G401 (cell line): ENCODE measurements around the gene PSMD13. TPM values are rescaled to one million over a fixed set of nuclear protein-coding genes. Genes with fewer than 3 reads are reported as not detected.
A peak's percentile ranks its signal among the peaks of the same experiment; 100 is the strongest.
"Not testable (repeated sequence)": the region's sequence is repeated elsewhere in the genome, so short reads cannot be mapped to it uniquely, and the experiment has no call there.

ENCODE experiments used
- DNase-seq: peaks from one replicate; pipeline ENCODE4 v3.0.0-alpha.2; 2015; ENCODE audit warnings: low spot score
- in situ Hi-C: cut with HindIII; loops from 2 replicates; pipeline ENCODE4 v1.10.0; 2016; ENCODE audit warnings: low sequenced_read_pairs, mixed read lengths
- total RNA-seq: library from RNA; depleted of rRNA; stranded (reverse); fragments of >200 nt; shearing (Covaris generic); gene quantifications from 2 replicates; pipeline ENCODE4 v1.2.3, GENCODE V29; 2014; rRNA removed

Gene PSMD13
- total RNA-seq: 175 and 208 TPM in 2 replicates

DNA sequence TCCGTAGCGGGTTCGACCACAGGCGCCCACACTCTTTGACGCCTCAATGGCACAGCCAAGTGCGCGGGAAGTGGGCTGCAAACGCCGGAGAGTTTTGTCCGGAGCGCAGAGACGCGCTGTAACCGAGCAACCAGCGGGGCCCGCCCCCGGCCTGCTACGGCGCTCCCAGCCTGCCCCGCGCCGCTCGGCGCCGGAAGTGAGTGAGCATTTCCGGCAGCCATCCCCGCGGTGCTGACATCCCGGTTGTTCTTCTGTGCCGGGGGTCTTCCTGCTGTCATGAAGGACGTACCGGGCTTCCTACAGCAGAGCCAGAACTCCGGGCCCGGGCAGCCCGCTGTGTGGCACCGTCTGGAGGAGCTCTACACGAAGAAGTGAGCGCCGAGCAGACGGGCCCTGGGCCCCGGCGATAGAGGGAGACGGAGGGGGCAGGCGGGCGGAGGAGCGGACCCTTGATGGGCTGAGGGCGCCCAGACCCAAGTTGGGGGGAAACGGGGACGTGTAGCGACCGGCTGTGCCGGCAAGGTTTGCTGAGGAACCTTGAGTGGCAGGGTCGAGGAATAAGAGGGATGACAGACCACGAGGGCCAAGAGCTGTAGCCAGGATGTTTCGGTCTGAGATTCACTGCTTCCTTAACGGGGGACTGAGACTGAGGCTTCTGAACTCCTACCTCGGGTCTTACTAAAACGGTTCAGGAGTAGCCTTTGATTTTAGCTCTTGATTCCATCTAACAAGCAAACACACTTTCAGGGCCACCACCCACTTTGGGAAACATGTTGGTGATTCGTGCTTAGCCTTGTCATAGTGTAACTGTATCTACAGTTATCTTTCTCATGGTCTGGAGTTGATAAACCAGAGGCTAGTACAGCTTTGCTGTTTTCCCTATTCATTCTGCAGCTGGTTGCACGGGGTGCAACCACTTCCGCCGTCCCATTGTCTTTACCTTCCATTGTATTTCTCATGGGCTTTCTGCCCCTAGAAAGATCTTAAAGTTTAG, at the start of gene PSMD13:
Gene PSMD13, plus strand, starts transcription at position 203 of the 994 bp plus-strand sequence. Its CDS starts 74 bp downstream, at position 277.
- peak; percentile 81 for DNase-seq
- in situ Hi-C loops: no loop called here

GRCh38 chr11:189200-189783, 47.5 kb upstream of the PSMD13 start:
- in situ Hi-C loops: not testable (repeated sequence)

DNA sequence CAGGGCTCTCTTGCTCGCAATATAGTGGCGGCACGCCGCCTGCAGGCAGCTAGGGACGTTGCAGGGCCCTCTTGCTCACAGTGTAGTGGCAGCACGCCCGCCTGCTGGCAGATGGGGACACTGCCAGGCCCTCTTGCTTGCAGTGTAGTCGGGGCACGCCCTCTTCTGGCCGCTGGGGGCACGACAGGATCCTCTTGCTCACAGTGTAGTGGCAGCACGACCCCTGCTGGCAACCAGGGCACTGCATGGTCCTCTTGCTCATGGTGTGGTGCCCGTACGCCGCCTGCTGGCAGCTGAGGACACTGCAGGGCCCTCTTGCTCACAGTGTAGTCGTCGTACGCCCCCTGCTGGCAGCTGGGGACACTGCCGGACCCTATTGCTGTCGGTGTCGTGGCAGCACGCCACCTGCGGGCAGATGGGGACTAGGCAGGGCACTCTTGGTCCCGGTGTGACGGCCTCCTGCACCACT, 46.9 kb upstream of the PSMD13 start:
- DNase-seq, in situ Hi-C loops: not testable (repeated sequence)

More at GRCh38 chr11:189200-189783, 47.5 kb upstream of the PSMD13 start:
- peak; percentile 52 for DNase-seq

- in situ Hi-C loops, DNase-seq: not testable (repeated sequence)
These were observed 46.2 kb upstream of the PSMD13 start for GRCh38 chr11:190546-190945.

- in situ Hi-C loops, DNase-seq: not testable (repeated sequence)
These were observed 45.0 kb upstream of the PSMD13 start for GRCh38 chr11:191490-192478.

DNA sequence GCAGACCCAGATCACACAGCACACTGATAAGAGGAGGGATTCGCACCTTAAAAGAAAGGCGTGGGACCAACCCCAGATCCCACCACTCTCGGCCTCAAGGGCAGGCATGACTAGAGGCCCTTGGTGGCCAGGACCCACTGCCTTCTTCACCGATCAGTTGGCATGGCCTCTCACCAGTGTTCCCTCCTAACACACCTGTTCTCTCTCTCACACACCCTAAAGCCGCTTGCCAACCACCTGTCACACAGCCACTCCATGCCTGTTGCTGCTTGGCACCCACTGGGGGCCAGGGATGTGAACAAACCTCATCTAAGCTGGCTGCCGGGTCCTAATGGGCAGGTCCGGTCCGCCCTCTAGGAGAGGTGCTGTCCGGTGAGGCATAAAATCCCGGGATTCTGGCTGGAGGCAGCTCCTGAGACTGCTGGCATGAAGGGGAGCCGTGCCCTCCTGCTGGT, 44.1 kb upstream of the PSMD13 start, which contains the start of gene SCGB1C1:
Gene SCGB1C1, plus strand, starts transcription at position 405 of the 455 bp plus-strand sequence. Its CDS starts 22 bp downstream, at position 427.
- in situ Hi-C loops: not testable (repeated sequence)

GRCh38 chr11:193481-193880, 43.3 kb upstream of the PSMD13 start:
- DNase-seq, in situ Hi-C loops: not testable (repeated sequence)

More for the DNA sequence above, 44.1 kb upstream of the PSMD13 start, which contains the start of gene SCGB1C1:
- DNase-seq: not testable (repeated sequence)

DNA sequence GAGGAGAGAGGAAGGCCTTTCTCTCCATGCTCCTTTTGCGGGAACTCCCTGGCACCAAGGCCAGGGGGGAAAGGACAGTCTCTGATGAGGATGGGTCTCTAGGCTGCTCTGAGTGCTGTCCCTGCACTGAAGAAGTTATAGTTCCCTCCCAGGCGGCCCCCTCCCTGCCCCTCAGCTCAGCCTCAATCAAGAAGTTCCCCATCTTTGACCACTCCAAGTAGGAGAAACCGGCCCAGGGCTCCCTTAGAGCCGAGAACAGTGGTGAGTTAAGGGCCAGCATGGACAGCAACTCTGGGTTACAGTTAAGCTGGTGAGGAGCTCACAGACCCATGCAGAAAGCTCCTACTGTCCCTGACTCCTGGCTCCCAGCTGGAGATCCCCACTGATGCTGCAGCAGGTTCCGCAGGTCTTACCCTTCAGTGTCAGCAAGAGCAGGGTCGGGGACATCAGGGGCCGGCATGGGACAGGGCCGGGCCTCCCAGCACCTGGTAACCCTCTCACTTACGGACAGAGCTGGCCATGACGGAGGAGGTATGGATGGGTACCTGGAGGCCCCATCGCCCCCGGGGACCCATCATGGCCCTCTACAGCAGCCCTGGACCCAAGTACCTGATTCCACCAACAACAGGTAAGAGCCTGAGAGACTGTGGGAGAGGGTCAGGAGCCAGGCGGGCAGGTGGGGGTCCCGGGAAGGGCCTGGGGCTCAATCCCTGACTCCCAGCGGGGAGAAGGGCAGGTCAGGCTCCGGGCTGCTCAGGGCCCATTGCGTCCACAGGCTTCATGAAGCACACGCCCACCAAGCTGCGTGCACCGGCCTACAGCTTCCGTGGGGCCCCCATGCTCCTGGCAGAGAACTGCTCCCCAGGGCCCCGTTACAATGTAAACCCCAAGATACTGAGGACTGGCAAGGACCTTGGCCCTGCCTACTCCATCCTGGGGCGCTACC, 39.7 kb upstream of the PSMD13 start:
- in situ Hi-C loops: no loop called here

DNA sequence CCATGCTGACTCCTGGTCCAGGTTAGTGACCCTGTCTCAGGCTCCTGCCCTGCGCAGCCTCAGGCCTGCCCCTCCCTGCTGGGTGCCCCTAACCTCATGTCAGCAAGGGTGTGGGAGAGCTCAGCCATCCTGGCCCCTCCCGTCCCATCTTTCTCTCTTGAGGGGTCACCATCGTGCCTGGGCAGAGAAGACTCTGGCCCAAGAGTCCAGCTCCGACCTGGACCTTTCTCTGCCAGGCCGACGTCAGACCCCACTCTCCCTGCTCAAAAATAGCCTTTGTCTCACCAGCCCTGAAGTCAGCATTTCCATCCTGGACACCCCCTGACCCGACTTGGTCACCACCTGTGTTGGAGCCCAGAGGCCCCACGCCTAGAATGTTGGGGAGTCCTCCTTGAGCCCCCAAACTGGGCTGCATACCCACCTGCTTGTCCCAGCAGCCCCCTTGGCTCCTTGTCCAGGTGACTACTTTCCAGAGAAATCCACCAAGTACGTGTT, 39.0 kb upstream of the PSMD13 start:
- DNase-seq: no peak
- in situ Hi-C loops: no loop called here

More for the DNA sequence above, 39.7 kb upstream of the PSMD13 start:
- no peak for DNase-seq

GRCh38 chr11:198236-198806, 38.5 kb upstream of the PSMD13 start:
- in situ Hi-C loops: no loop called here
- no peak for DNase-seq

DNA sequence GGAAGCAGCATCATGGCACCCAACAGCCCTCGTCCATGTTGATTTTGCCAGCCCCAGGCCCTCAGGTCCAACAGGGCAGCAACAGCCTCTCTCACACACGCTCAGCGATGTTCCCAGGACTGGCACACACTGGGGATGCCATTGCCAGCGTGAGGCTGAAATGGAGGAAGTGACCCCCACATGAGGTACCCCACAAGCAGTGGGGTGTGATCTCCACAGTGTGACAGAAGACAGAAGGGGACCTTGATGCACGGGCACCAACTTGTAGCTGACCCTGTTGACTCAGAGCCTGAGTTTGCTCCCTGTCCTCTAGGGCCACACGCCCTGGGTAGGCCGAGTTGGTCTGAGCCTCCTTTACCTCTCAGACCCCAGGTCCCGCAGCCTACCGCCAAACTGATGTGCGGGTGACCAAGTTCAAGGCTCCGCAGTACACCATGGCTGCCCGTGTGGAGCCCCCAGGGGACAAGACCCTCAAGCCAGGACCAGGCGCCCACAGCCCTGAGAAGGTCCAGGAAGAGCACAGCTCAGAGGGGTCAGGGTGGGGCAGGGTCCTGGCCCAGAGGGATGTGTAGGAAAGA, 37.7 kb upstream of the PSMD13 start:
- in situ Hi-C loops: no loop called here
- no peak for DNase-seq

DNA sequence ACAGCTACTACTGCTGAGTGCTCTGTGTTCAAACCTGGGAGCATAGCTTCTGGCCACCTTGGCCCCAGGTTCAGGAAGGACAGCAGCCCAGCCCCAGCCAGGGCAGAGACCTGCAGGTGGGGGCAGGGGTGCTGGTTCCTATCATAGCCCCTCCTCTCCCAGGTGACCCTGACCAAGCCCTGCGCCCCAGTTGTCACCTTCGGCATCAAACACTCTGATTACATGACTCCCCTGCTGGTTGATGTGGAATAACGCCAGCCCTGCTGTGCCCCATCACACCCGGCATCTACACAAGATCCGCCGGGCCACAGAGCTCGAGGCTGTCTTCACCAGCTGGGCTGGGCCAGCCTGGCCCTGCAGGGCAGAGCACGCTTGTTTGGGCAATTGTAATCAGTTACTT, 37.0 kb upstream of the PSMD13 start:
- in situ Hi-C loops: no loop called here

DNA sequence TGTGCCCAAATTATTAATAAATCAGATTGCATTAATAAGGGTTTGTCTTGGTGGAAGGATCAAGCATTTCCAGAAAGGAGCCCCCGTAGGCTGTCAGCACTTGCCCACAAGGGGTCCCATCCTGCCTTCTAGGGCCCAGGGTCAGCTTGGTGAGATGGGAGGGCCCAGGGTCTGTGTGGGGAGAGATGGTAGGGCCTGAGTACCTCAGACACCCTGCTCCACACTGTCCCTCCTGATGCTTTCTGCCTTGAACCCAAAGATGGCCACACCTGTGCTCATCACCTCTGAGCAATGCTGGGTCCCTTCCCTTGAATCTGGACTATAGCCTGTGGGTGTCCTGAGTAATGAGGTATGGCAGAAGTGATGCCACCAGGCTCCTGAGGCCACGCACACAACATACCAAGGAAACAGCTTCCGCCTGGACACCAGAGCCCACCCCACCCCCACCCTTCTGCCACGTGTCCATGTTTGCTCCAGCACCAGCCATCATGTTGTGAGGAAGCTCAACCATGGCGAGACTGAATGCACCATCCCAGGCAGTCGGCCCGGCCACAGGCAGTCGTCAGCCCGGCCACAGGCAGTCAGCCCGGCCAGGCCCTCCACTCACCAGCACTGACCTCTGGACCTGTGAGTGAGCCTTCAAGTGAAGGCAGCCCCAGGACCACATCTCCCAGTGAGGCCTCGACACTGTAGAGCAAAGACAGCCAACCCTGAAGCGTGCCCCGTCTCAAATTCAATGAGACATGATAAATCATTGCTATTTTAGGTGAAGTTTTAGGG, 36.4 kb upstream of the PSMD13 start:
- in situ Hi-C loops: no loop called here

More for the DNA sequence above, 37.0 kb upstream of the PSMD13 start:
- peak; percentile 22 for DNase-seq

DNA sequence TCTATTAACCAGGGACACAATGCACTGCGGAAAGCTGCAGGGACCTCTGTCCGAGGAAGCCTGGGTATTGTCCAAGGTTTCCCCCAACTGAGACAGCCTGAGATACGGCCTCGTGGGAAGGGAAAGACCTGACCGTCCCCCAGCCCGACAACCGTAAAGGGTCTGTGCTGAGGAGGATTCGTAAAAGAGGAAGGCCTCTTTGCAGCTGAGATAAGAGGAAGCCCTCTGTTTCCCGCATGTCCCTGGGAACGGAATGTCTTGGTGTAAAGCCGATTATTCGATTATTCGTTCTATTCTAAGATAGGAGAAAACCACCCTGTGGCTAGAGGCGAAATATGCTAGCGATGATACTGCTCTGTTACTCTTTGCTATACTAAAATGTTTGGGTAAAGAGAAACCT, 34.8 kb upstream of the PSMD13 start:
- DNase-seq: no peak
- in situ Hi-C loops: no loop called here

More for the DNA sequence above, 36.4 kb upstream of the PSMD13 start:
- no peak for DNase-seq

DNA sequence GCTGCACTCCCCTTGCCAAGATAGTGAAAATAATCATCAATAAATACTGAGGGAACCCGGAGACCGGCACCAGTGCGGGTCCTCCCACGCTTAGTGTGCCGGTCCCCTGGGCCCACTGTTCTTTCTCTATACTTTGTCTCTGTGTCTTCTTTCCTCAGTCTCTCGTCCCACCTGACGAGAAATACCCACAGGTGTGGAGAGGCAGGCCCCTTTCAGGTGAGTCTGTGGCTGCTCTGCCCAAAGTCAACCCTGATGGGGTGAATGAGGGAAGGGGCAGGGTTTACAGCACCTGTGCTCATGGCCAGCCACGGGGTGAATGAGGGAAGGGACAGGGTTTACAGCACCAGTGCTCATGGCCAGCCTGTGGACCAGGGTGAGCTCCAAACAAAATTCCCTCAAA, 34.3 kb upstream of the PSMD13 start:
- no peak for DNase-seq
- in situ Hi-C loops: no loop called here
